GM10248 (cell line): ENCODE results near the gene PHLDA2.
"Not testable (repeated sequence)": the region's sequence is repeated elsewhere in the genome, so short reads cannot be mapped to it uniquely, and the experiment has no call there.

Experiments used
- CTCF ChIA-PET: fragments of 300-600 bp; sonication (Branson Sonifier 250); formaldehyde crosslinking; extraction: SDS; loops from one replicate; lab custom pipeline; 2021; ENCODE audit warnings: antibody characterized with exemption; lab: Yijun Ruan, JAX
- POLR2A ChIA-PET: fragments of 350-650 bp; sonication (Branson Sonifier 250); formaldehyde crosslinking; extraction: SDS; loops from one replicate; lab custom pipeline; 2020; ENCODE audit warnings: antibody characterized with exemption; lab: Yijun Ruan, JAX
- DNase-seq: peaks from one replicate; pipeline ENCODE4 v3.0.0; 2012; ENCODE audit errors: extremely low spot score
- TF ChIP-seq, protein P1 (sequence below): IDR thresholded peaks from 2 replicates; pipeline ENCODE4 v1.5.1; 2012; ENCODE audit warnings: mild to moderate bottlenecking, low read depth; ENCODE audit errors: extremely low read depth, missing control alignments, control extremely low read depth

Gene PHLDA2

GRCh38 chr11:2942872-2943710, 13.9 kb upstream of the PHLDA2 start:
- TF ChIP-seq, protein P1, sequence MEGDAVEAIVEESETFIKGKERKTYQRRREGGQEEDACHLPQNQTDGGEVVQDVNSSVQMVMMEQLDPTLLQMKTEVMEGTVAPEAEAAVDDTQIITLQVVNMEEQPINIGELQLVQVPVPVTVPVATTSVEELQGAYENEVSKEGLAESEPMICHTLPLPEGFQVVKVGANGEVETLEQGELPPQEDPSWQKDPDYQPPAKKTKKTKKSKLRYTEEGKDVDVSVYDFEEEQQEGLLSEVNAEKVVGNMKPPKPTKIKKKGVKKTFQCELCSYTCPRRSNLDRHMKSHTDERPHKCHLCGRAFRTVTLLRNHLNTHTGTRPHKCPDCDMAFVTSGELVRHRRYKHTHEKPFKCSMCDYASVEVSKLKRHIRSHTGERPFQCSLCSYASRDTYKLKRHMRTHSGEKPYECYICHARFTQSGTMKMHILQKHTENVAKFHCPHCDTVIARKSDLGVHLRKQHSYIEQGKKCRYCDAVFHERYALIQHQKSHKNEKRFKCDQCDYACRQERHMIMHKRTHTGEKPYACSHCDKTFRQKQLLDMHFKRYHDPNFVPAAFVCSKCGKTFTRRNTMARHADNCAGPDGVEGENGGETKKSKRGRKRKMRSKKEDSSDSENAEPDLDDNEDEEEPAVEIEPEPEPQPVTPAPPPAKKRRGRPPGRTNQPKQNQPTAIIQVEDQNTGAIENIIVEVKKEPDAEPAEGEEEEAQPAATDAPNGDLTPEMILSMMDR, result no peak
- no peak for DNase-seq
- POLR2A ChIA-PET, result no interaction called here
- CTCF ChIA-PET, result interaction anchor here (0.9 to 1.8 kb wide), 5 partner anchors 9 to 149 kb away, joined by 3 to 7 read pairs (median 4); no protein-coding TSS in a partner anchor

GRCh38 chr11:2942447-2942846, 13.2 kb upstream of the PHLDA2 start:
- POLR2A ChIA-PET, result no interaction called here
- TF ChIP-seq, protein P1, result no peak
- no peak for DNase-seq
- CTCF ChIA-PET, result interaction anchor here (0.9 to 1.5 kb wide), 2 partner anchors 10 to 70 kb away, joined by 3 to 4 read pairs; no protein-coding TSS in a partner anchor

GRCh38 chr11:2940921-2941821, 12.0 kb upstream of the PHLDA2 start:
- DNase-seq, result peak; percentile 16
- TF ChIP-seq, protein P1, result no peak
- POLR2A ChIA-PET, result no interaction called here
- CTCF ChIA-PET, result interaction anchor here (0.7 to 2.6 kb wide), 3 partner anchors 11 to 34 kb away, joined by 3 to 9 read pairs (median 3); no protein-coding TSS in a partner anchor

DNA sequence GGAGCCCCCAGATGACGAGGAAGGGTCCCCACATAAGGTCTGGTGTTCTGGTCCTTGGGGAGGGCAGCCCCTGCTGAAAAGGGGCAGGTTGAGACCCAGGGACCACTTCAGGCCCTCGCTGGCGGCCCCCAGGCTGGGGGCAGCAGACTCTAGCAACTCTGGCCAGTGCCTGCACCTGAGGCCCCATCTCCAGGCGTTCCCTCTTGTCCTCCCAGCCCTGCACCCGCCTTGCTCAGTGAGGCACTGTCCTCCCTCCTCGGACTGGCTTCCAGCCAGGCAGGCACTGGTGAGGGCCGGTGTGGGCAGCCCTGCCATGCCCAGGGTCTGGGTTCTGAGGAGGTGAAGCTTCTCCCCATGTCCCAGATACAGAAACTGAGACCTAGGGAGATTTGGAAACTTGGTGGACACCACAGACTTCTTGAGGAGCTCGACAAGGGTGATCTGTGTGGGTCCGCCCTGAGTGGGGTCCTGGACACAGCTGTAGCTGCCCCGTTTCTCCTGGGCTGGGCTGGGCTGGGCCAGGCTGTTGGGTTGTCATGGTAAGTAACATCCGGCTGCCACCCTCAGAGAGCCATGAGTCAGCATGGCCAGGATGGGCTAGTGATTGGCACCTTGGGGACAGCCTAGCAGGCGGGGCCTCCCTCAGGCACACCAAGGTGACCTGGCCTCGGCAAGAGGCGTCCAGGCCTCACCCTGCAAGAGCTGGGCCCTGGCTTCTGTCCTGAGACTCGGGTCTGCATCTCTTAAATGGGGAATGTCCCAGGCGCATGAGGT, 11.1 kb upstream of the PHLDA2 start:
- CTCF ChIA-PET, result interaction anchor here (2.6 kb wide), 1 partner anchor 10 kb away, joined by 9 read pairs; no protein-coding TSS in a partner anchor
- POLR2A ChIA-PET, result no interaction called here
- TF ChIP-seq, protein P1, result no peak
- no peak for DNase-seq

DNA sequence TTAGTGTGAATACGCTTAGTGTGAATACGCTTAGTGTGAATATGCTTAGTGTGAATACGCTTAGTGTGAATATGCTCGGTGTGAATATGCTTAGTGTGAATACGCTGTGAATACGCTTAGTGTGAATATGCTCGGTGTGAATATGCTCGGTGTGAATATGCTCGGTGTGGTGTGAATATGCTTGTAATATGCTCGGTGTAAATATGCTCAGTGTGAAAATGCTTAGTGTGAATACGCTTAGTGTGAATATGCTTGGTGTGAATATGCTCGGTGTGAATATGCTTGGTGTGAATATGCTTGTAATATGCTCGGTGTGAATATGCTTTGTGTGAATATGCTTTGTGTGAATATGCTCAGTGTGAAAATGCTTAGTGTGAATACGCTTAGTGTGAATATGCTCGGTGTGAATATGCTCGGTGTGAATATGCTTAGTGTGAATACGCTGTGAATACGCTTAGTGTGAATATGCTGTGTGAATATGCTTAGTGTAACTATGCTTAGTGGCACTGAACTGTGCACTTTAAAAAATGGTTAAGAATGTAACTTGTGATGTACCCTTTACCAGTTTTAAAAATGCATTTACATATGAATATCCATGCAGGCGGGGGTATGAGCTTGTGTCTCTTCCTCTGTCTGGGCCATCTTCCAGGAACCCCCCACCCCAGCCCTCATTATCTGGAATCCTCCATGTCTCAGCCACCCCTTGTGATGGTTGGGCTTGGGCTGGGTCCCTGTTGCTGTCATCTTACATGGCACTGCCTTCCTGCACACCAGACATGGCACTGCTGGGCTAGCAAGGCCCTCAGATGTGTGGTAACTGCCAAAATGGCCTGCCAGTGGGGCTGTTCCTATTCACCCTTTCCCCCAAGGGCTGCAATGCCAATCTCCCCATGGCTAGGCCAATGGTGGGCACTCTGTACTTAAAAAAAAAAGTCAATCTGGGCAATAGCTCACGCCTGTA, 9.5 kb upstream of the PHLDA2 start:
- ChIA-PET CTCF (interaction anchor here (1.2 to 1.5 kb wide), 2 partner anchors 16 to 19 kb away, joined by 3 read pairs; no protein-coding TSS in a partner anchor), POLR2A (interaction anchor here (0.6 kb wide), 1 partner anchor 11 kb away, joined by 3 read pairs; no protein-coding TSS in a partner anchor)
- not testable (repeated sequence) for DNase-seq

- CTCF ChIA-PET, result interaction anchor here (1.4 kb wide), 1 partner anchor 15 kb away, joined by 3 read pairs; no protein-coding TSS in a partner anchor
- DNase-seq, POLR2A ChIA-PET: not testable (repeated sequence)
These were observed 8.6 kb upstream of the PHLDA2 start for GRCh38 chr11:2937641-2938457.
